OCI-LY1 (cell line): Measurements from ENCODE around the gene DDX31.

ENCODE experiments used
- CTCF ChIP-seq: fragments of 200-600 bp; sonication (generic), shearing (Covaris generic); IDR thresholded peaks from 2 replicates; pipeline ENCODE4 v1.5.1; 2017; ENCODE audit warnings: mild to moderate bottlenecking, antibody characterized with exemption, low read length, moderate library complexity, mixed read lengths
- EZH2 ChIP-seq: fragments of 200-600 bp; sonication (generic), shearing (Covaris generic); IDR thresholded peaks from 2 replicates; pipeline ENCODE4 v1.8.0; 2017; ENCODE audit warnings: borderline replicate concordance, mixed run types, mild to moderate bottlenecking, antibody characterized with exemption, low read length, moderate library complexity, mixed read lengths

DNA sequence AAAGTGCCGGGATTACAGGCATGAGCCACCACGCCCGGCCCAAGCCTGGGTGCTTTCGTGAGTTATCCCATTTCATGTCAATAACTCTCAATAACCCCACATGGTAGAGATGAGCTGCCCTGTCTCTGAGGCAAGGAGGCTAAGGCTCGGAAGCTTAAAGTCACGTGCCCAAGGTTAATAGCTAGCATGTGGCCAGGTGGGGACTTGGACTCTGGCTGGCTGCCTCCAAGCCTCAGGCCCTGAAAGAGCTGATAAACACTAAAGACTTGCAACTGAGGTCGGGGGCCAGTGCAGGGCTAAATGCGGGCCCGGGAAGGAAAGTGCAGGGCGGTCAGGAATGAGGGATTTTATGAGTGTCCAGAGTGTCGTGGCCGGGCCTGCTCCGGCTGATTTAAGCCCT lies 118.2 kb downstream of the DDX31 start:
- no peak for TF ChIP-seq CTCF
- TF ChIP-seq EZH2, result no peak
